NB4 (cell line): Measurements from ENCODE around the gene DNAH17.

Experiments
- DNase-seq: peaks from one replicate; pipeline ENCODE4 v3.0.0; 2010; ENCODE audit warnings: low read depth
- H3K4me3 ChIP-seq: one replicate; pipeline ENCODE4 v1.5.1; 2011; ENCODE audit warnings: mild to moderate bottlenecking, low read depth, low read length, moderate library complexity
- CTCF ChIP-seq: IDR thresholded peaks from one replicate; pipeline ENCODE4 v1.5.1; 2012; ENCODE audit warnings: low read depth, low read length
- MAX ChIP-seq: IDR thresholded peaks from 2 replicates; pipeline ENCODE4 v1.6.1; 2011; ENCODE audit warnings: low read depth, low read length
- MYC ChIP-seq: IDR thresholded peaks from 2 replicates; pipeline ENCODE4 v1.6.1; 2011; ENCODE audit warnings: low read depth, low read length
- POLR2A ChIP-seq: IDR thresholded peaks from 2 replicates; pipeline ENCODE4 v1.6.1; 2011; ENCODE audit warnings: mild to moderate bottlenecking; ENCODE audit not compliant: insufficient read length; ENCODE audit errors: extremely low read depth

The DNAH17 gene

GRCh38 chr17:78544881-78545755 is 32.1 kb downstream of the DNAH17 start:
- no peak for DNase-seq
- TF ChIP-seq MYC (no peak), CTCF (no peak), POLR2A (no peak), MAX (no peak)
- H3K4me3 ChIP-seq: no peak overlapping the region

GRCh38 chr17:78541488-78542206 is 35.5 kb downstream of the DNAH17 start:
- no peak for TF ChIP-seq MAX
- DNase-seq: peak; percentile 38
- no peak overlapping the region for H3K4me3 ChIP-seq

GRCh38 chr17:78539781-78540180 is 37.4 kb downstream of the DNAH17 start:
- no peak for DNase-seq
- no peak overlapping the region for H3K4me3 ChIP-seq
- TF ChIP-seq POLR2A: no peak
- TF ChIP-seq CTCF: no peak
- TF ChIP-seq MYC: no peak
- no peak for TF ChIP-seq MAX

- peak; percentile 29 for DNase-seq
- no peak overlapping the region for H3K4me3 ChIP-seq
- TF ChIP-seq MYC (no peak), CTCF (no peak), MAX (no peak), POLR2A (no peak)
These were observed 39.0 kb downstream of the DNAH17 start for GRCh38 chr17:78538033-78538776.

GRCh38 chr17:78537217-78537860 is 39.9 kb downstream of the DNAH17 start:
- TF ChIP-seq MAX: no peak
- no peak for TF ChIP-seq MYC
- TF ChIP-seq POLR2A: no peak
- TF ChIP-seq CTCF: no peak
- H3K4me3 ChIP-seq: no peak overlapping the region
- DNase-seq: no peak
